ENCODE results near the gene LRRC55.

LRRC55 gene

DNA sequence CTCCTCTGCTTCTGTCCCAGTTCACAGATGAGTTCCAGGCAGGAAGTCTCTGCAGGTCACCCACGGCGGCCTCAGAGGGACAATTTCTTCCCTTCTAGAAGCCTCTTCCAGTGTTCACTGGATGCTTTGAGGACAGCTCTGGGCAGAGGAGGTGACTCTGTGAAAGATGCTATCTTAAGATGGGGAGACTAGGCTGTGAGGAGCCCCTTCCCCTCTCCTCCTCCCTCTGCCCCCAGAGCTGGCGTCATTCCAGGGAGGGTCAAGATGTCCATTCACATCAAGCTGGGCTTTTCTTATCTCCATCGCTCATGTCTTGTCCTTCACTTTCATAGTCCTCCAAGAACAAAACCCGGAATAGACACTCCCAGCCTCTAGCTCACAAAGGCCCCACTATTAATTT lies 51.9 kb downstream of the LRRC55 start:
- DNase-seq, result no peak

DNA sequence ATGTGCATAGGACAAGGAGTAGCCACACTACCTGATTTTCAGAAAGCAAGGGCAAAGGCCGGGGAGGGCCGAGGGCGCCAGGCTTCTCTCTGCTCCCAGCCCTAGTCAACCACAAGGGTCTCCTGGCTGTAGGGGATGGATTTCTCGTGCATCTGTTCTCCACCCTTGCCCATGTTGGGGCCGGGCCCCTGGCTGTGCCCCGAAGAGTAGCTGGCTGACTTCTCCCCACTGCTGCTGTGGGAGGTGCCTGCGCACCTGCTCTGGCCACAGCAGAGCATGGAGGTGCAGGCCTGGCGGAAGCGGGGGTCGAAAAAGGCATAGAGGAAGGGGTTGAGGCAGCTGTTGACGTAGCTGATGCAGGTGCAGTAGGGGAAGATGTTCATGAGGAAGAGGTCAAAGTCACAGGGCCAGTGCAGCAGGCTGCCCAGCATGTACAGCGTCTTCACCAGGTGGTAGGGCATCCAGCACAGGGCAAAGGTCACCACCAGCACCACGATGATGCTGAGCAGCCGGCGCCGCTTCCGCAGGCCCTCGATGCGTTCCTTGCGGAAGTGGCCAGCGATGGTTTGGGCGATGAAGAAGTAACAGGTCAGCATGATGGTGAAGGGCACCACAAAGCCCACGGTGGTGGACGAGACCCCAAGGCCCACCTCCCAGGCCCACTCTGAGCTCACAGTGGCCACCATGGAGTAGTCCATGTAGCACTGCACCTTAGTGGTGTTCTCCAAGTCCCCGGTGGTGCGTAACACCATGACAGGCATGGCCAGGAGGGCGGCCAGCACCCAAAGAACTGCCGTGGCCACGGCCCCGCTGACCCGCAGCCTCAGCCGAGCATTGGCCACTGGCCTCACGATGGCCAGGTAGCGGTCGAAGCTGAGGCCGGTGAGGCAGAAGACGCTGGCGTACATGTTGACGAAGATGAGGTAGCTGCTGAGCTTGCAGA lies 54.3 kb downstream of the LRRC55 start:
- DNase-seq, result no peak

DNA sequence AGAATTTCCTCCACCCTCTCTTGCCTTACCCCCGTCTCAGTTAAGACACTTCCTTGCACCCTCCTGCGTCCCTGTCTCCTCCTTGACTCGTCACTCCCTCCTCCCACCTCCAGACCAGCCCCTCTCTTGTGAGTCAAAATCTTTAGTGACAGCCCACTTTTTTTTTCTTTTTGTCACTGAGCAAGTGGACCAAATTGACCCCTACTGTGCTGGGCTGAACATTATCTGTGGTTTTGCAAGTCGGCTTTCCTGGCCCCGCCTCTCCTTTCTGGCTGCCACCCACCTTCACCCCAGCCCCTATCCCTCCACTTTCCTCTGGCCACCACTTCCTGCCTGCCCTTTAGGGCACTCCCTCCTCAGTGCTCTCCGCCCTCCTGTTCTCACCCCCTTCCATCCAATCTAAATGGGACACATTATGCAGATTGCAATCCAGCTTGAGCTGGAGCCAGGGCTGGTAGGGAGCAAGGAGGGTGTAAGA lies 55.5 kb downstream of the LRRC55 start, which contains the start of gene APLNR:
APLNR (minus strand) TSS at position 47 of the 478 bp plus-strand sequence. CDS start 246 bp downstream, outside the sequence.
- DNase-seq, result peak in 3 of 51 donors; percentile 6 to 68 (median 46)

DNA sequence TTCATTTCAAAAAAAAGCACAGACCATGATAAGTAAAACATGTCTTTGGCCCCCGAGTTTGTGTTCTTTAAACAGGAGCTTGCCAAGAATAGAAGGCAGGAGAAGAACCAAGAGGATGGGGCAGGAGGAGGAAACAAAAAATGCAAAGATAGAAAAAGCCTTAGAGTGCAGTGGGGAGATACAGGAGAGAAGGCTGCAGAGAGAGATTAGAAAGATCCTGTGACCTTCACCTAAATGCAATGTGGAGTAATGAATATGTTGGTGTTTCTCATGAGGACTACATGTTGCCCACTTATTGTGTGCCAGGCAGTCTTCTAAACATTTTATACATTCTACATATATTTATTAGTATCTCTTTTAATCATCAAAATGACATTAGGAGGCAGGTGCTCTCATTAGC lies 57.6 kb downstream of the LRRC55 start:
- DNase-seq, result no peak

DNA sequence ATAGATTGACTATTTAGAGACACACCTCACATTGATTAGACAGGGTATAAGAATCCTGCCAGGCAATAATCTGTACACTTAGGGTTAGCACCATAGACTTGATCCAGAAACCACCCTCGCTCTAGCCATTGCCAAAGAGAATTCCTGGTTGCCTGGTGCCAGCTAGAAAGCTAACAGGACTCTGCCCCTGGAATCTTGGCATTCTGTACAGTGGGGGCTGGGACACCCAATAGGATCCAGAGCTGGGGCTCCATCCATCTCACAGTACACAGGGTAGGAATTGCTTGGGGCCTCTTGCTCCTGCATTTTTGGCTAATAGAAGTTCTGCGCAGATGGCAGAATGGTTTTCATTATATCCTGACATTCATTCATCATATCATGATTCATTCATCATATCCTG lies 58.3 kb downstream of the LRRC55 start:
- peak in 7 of 51 donors; percentile 7 to 44 (median 25) for DNase-seq

DNA sequence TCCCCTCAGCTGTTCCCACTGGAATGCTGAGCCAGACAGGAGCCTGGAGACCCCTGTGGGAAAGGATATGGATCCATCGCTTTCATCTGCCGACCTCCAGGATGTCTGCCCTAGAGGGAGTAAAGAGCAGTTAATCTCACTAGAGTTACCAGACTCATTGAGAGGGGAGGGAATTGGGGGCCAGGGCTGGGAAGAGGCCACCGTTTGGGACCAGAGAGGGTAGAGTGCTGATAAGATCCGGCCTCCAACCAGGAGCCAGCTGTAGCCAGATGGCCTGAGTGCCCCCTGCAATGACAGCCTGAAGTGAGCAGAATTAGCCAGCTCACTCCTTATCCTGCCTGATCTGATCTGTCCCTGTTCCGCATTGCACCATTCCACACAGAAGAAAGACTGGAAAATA lies 59.0 kb downstream of the LRRC55 start:
- no peak for DNase-seq

Data from hypothalamus (tissue), 51 donors.